Neuronal stem cell (in vitro differentiated cells): ENCODE data around the gene ROR1.

Experiments
- DNase-seq: peaks from one replicate; pipeline ENCODE4 v3.0.0-alpha.2; 2013; ENCODE audit warnings: low spot score
- H2AFZ ChIP-seq: one replicate; pipeline ENCODE4 v1.6.1; 2013; ENCODE audit warnings: mild to moderate bottlenecking, low read length, inconsistent platforms
- H2AK5ac ChIP-seq: 2 replicates; pipeline ENCODE4 v1.6.1; 2013; ENCODE audit warnings: low read depth, mild to moderate bottlenecking, inconsistent platforms, low read length, moderate library complexity, mixed read lengths
- H2BK120ac ChIP-seq: 2 replicates; pipeline ENCODE4 v1.6.1; 2013; ENCODE audit warnings: low read depth, mild to moderate bottlenecking, inconsistent platforms, low read length, moderate library complexity, mixed read lengths
- H2BK12ac ChIP-seq: one replicate; pipeline ENCODE4 v1.6.1; 2013; ENCODE audit warnings: low read length, inconsistent platforms
- H2BK15ac ChIP-seq: 2 replicates; pipeline ENCODE4 v1.6.1; 2013; ENCODE audit warnings: mild to moderate bottlenecking, low read length, inconsistent platforms, mixed read lengths
- H2BK5ac ChIP-seq: one replicate; pipeline ENCODE4 v1.6.1; 2013; ENCODE audit warnings: inconsistent platforms, mild to moderate bottlenecking, low read length, moderate library complexity
- H3K14ac ChIP-seq: one replicate; pipeline ENCODE4 v1.6.1; 2013; ENCODE audit warnings: low read length, inconsistent platforms
- H3K18ac ChIP-seq: 2 replicates; pipeline ENCODE4 v1.6.1; 2013; ENCODE audit warnings: low read length, inconsistent platforms
- H3K23ac ChIP-seq: 2 replicates; pipeline ENCODE4 v1.6.1; 2013; ENCODE audit warnings: low read depth, mild to moderate bottlenecking, mixed read lengths, low read length, inconsistent platforms; ENCODE audit not compliant: poor library complexity
- H3K27ac ChIP-seq: replicated peaks from 3 replicates; pipeline ENCODE4 v1.5.1; 2013; ENCODE audit warnings: low read length, inconsistent platforms
- H3K27me3 ChIP-seq, 3 experiments: 2 replicates each; pipeline ENCODE4 v1.6.1; 2013; ENCODE audit warnings: low read length in 3 of 3, mild to moderate bottlenecking in 2 of 3, inconsistent platforms in 1 of 3, low read depth in 1 of 3, mixed read lengths in 1 of 3, moderate library complexity in 1 of 3; ENCODE audit not compliant: control insufficient read depth in 3 of 3, insufficient read depth in 3 of 3
- H3K36me3 ChIP-seq, 2 donors: replicated peaks in 1 of 2; 2 replicates each; pipeline ENCODE4 v1.6.1; 2013; ENCODE audit warnings: low read length in 2 of 2; ENCODE audit not compliant: control insufficient read depth in 2 of 2, insufficient read depth in 2 of 2
- H3K4ac ChIP-seq: 2 replicates; pipeline ENCODE4 v1.6.1; 2013; ENCODE audit warnings: inconsistent platforms, mild to moderate bottlenecking, low read length, moderate library complexity
- H3K4me1 ChIP-seq, 2 donors: 1 replicate in 1 of 2; 2 replicates in 1 of 2; pipeline ENCODE4 v1.6.1; 2013; ENCODE audit warnings: low read length in 2 of 2, low read depth in 1 of 2; ENCODE audit not compliant: control insufficient read depth in 2 of 2, insufficient read depth in 1 of 2
- H3K4me2 ChIP-seq: one replicate; pipeline ENCODE4 v1.6.1; 2013; ENCODE audit warnings: mild to moderate bottlenecking, low read length, inconsistent platforms; ENCODE audit not compliant: insufficient read depth, poor library complexity, severe bottlenecking
- H3K4me3 ChIP-seq, 2 donors: 2 replicates each; pipeline ENCODE4 v1.5.1; 2013; ENCODE audit warnings: low read length in 2 of 2, mild to moderate bottlenecking in 2 of 2, inconsistent platforms in 1 of 2, moderate library complexity in 1 of 2
- H3K79me1 ChIP-seq: one replicate; pipeline ENCODE4 v1.6.1; 2013; ENCODE audit warnings: low read depth, mild to moderate bottlenecking, inconsistent platforms, low read length, moderate library complexity
- H3K9ac ChIP-seq: one replicate; pipeline ENCODE4 v1.6.1; 2013; ENCODE audit warnings: mild to moderate bottlenecking, low read depth, low read length, inconsistent platforms; ENCODE audit not compliant: poor library complexity
- H3K9me3 ChIP-seq, 2 donors: replicated peaks in 1 of 2; 2 replicates each; pipeline versions ENCODE3 to v1.6.1; 2013; ENCODE audit warnings: low read length in 2 of 2, mild to moderate bottlenecking in 2 of 2, inconsistent platforms in 1 of 2, low read depth in 1 of 2, mixed read lengths in 1 of 2, moderate library complexity in 1 of 2; ENCODE audit not compliant: control insufficient read depth in 2 of 2, insufficient read depth in 1 of 2
- H4K8ac ChIP-seq: one replicate; pipeline ENCODE4 v1.6.1; 2013; ENCODE audit warnings: low read depth, mild to moderate bottlenecking, inconsistent platforms, low read length, moderate library complexity
- H4K91ac ChIP-seq: one replicate; pipeline ENCODE4 v1.6.1; 2013; ENCODE audit warnings: low read length, low read depth, mild to moderate bottlenecking, inconsistent platforms; ENCODE audit not compliant: poor library complexity
- WGBS, 2 donors: extraction: QIAGEN DNeasy Blood & Tissue Kit; methylation state at CpG; one replicate each; pipeline ENCODE4 v1.1.7; 2013; ENCODE audit warnings: missing lambda C conversion rate in 2 of 2, mixed read lengths in 1 of 2; ENCODE audit not compliant: insufficient read length in 2 of 2, insufficient replicate concordance in 1 of 2; ENCODE audit errors: extremely low coverage in 2 of 2; 5-methylcytosine and 5-hydroxymethylcytosine counted together

Gene ROR1

DNA sequence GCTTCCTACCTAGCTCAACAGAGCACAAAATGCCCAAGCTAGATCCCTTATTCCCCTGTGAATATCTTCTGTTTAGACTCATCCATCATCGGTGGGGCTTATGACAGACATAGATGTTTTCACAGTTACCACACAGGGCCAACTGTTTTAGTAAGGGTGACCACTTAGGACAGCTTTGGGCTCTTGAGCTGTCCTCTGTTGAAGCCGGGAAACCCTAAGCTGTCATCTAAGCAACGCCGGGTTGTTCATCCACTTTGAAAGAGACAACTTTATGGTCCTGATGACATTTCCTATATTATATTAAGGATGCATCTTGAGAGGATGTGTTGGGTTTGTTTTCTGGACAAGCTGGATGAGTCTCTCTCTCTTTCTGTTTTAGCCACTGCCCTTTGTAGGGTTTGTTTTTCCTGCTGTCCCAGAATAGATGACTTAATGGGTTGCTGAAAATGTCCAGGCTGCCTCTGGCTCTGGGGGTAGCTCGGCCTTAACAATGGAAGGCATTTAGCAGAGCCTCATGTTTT, 319.1 kb downstream of the ROR1 start:
- Histone ChIP-seq H2BK5ac (no peak overlapping the region), H3K27ac (no peak overlapping the region), H3K4me2 (no peak overlapping the region), H3K14ac (no peak overlapping the region), H3K9ac (no peak overlapping the region), H3K4me3 (no peak overlapping the region), H4K91ac (no peak overlapping the region), H3K4me1 (peaks cover 3 to 6% of the 10 kb centered on the region in 2 donors), H2AK5ac (no peak overlapping the region), H3K79me1 (no peaks in the 10 kb centered on the region), H4K8ac (no peak overlapping the region), H3K9me3 (no peaks in the 10 kb centered on the region), H2AFZ (no peak overlapping the region), H3K27me3 (no peaks in the 10 kb centered on the region), H3K36me3 (no peaks in the 10 kb centered on the region), H3K4ac (no peak overlapping the region), H3K23ac (no peak overlapping the region), H2BK12ac (no peak overlapping the region), H2BK15ac (no peak overlapping the region), H2BK120ac (no peak overlapping the region), H3K18ac (no peak overlapping the region)
- no peak for DNase-seq
- WGBS, 2 donors: no CpG with 5 or more reads among the region's 5 CpGs

DNA sequence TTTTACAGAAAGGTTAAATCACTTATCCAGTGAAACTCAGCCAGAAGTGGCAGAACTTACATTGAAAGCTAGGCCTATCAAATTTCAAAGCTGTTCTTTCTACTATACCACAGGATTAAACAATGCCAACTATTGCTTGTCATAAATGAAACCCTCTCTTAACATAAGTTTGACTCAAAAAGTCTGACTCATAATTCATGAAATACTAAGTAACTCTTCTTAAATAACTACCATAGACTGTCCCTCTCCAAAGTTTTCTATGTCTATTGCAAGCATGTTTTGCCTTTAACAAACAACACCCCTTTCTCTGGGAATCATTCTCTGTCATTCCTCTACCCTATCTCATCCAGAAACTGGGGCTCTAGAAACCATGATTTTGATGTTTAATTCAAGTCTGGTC, 320.1 kb downstream of the ROR1 start:
- Histone ChIP-seq H3K23ac (no peak overlapping the region), H2BK15ac (no peak overlapping the region), H3K9me3 (no peaks in the 10 kb centered on the region), H3K18ac (no peak overlapping the region), H3K27me3 (no peaks in the 10 kb centered on the region), H4K91ac (no peak overlapping the region), H3K4me1 (peaks cover 3 to 6% of the 10 kb centered on the region in 2 donors), H2BK5ac (no peak overlapping the region), H3K4me3 (no peak overlapping the region), H2BK12ac (no peak overlapping the region), H3K9ac (no peak overlapping the region), H3K4ac (no peak overlapping the region), H4K8ac (no peak overlapping the region), H3K36me3 (no peaks in the 10 kb centered on the region), H2AK5ac (no peak overlapping the region), H3K14ac (no peak overlapping the region), H3K4me2 (no peak overlapping the region), H3K27ac (no peak overlapping the region), H2BK120ac (no peak overlapping the region), H2AFZ (no peak overlapping the region), H3K79me1 (no peaks in the 10 kb centered on the region)
- no peak for DNase-seq

DNA sequence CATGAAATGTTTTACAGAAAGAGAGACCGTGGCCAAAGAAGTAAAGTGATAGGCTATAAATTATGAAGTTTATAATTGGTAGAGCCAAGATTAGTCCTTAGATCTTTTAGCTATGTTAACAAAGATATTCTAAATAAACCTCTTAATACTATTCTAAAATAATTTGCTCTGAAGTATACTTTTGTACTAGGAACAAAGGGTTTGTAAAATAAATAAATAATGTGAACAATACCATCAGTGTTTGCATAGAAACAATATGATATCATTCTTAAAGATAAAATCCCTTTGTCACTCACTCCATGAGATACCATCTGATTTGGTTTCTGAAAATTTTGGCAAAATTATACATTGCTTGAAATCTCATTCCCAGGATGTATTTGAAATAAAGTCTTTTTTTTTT, 322.0 kb downstream of the ROR1 start:
- Histone ChIP-seq H3K79me1 (no peaks in the 10 kb centered on the region), H3K9ac (no peak overlapping the region), H3K27me3 (no peaks in the 10 kb centered on the region), H3K18ac (no peak overlapping the region), H3K4me2 (no peak overlapping the region), H2BK120ac (no peak overlapping the region), H2AFZ (no peak overlapping the region), H2AK5ac (no peak overlapping the region), H3K23ac (no peak overlapping the region), H3K14ac (no peak overlapping the region), H3K4ac (no peak overlapping the region), H3K4me3 (no peak overlapping the region), H3K36me3 (no peaks in the 10 kb centered on the region), H4K8ac (no peak overlapping the region), H2BK5ac (no peak overlapping the region), H4K91ac (no peak overlapping the region), H2BK12ac (no peak overlapping the region), H3K4me1 (peaks cover 3 to 6% of the 10 kb centered on the region in 2 donors), H2BK15ac (no peak overlapping the region), H3K9me3 (no peaks in the 10 kb centered on the region), H3K27ac (no peak overlapping the region)
- no CpG with 5 or more reads among the region's 1 CpG for WGBS, 2 donors
- DNase-seq: no peak

DNA sequence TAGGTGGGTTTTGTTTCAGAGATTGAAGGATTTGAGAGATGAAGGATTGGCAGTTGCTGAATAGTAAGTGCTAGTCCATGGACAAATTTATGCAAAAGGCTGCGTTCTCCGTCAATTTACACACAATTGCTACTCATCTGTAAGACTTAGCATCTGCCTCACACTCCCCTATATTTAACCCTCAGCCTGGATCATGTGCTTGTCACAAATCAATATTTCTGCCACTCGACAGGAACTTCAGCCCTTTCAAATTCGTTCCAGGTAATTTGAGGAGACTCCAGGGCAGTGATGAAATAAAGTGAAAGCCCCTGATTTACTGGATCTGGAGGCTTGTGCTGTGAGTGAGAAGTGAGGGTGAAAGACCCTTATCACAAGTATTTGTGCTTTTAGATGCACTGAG, 324.0 kb downstream of the ROR1 start:
- no peaks in the 10 kb centered on the region for H3K27me3 ChIP-seq
- H4K91ac ChIP-seq: no peak overlapping the region
- no peak overlapping the region for H3K4me2 ChIP-seq
- H3K4me3 ChIP-seq: no peak overlapping the region
- H3K27ac ChIP-seq: no peak overlapping the region
- no peak overlapping the region for H2BK120ac ChIP-seq
- H3K9me3 ChIP-seq: no peaks in the 10 kb centered on the region
- H2BK5ac ChIP-seq: no peak overlapping the region
- H2AK5ac ChIP-seq: no peak overlapping the region
- H3K18ac ChIP-seq: no peak overlapping the region
- H3K14ac ChIP-seq: no peak overlapping the region
- H3K4me1 ChIP-seq: peaks cover 3 to 12% of the 10 kb centered on the region in 2 donors
- H4K8ac ChIP-seq: no peak overlapping the region
- no peak for DNase-seq
- no peak overlapping the region for H2AFZ ChIP-seq
- H3K4ac ChIP-seq: no peak overlapping the region
- no peaks in the 10 kb centered on the region for H3K79me1 ChIP-seq
- H2BK15ac ChIP-seq: no peak overlapping the region
- H3K9ac ChIP-seq: no peak overlapping the region
- H3K23ac ChIP-seq: no peak overlapping the region
- H2BK12ac ChIP-seq: no peak overlapping the region
- no CpG with 5 or more reads among the region's 4 CpGs for WGBS, 2 donors
- H3K36me3 ChIP-seq: no peaks in the 10 kb centered on the region
